Neural crest cell (in vitro differentiated cells): Measurements from ENCODE around the gene C13orf46. TPM values are rescaled to one million over a fixed set of nuclear protein-coding genes. Genes with fewer than 3 reads are reported as not detected.

Experiments used
- DNase-seq: peaks from one replicate; pipeline ENCODE4 v3.0.0; 2021; ENCODE audit warnings: low read depth, mixed read lengths, low spot score
- H3K27ac Mint-ChIP-seq: one replicate; pipeline ENCODE4 v1.8.0; 2021; ENCODE audit warnings: mild to moderate bottlenecking, mixed read lengths; ENCODE audit not compliant: unreplicated experiment
- H3K27me3 Mint-ChIP-seq: 2 replicates; pipeline ENCODE4 v1.8.0; 2021; ENCODE audit warnings: low read depth, mild to moderate bottlenecking, mixed read lengths
- H3K36me3 Mint-ChIP-seq: 2 replicates; pipeline ENCODE4 v1.8.0; 2021; ENCODE audit warnings: low read depth, mild to moderate bottlenecking, mixed read lengths
- H3K4me1 Mint-ChIP-seq: 2 replicates; pipeline ENCODE4 v1.8.0; 2021; ENCODE audit warnings: mixed read lengths
- H3K4me3 Mint-ChIP-seq: one replicate; pipeline ENCODE4 v1.8.0; 2021; ENCODE audit warnings: mild to moderate bottlenecking, mixed read lengths
- H3K9me3 Mint-ChIP-seq: 2 replicates; pipeline ENCODE4 v1.8.0; 2021; ENCODE audit warnings: mixed read lengths
- CTCF ChIP-seq: fragments of 200-600 bp; sonication (generic); conservative IDR thresholded peaks from 2 replicates; pipeline ENCODE4 v1.5.0; 2021; ENCODE audit warnings: antibody characterized with exemption, mild to moderate bottlenecking
- total RNA-seq: library from RNA; stranded (reverse); gene quantifications from 2 replicates; pipeline ENCODE4 v1.2.1, GENCODE V29; 2021

C13orf46 gene
- total RNA-seq, 1 donor from 2014 or later, result 1.9 TPM

- Mint-ChIP-seq H3K27ac (peak overlapping the region; percentile 91), H3K36me3 (peaks cover 2% of the 10 kb centered on the region), H3K9me3 (no peaks in the 10 kb centered on the region), H3K27me3 (no peaks in the 10 kb centered on the region), H3K4me1 (no peaks in the 10 kb centered on the region), H3K4me3 (no peak overlapping the region)
- no peak for TF ChIP-seq CTCF
- DNase-seq, result no peak
These were observed 24.2 kb upstream of the C13orf46 start for GRCh38 chr13:113997845-113998751.

- DNase-seq, result no peak
- no peaks in the 10 kb centered on the region for H3K4me1 Mint-ChIP-seq
- H3K4me3 Mint-ChIP-seq, result no peak overlapping the region
- peaks cover 9% of the 10 kb centered on the region for H3K36me3 Mint-ChIP-seq
- no peaks in the 10 kb centered on the region for H3K9me3 Mint-ChIP-seq
- H3K27ac Mint-ChIP-seq, result no peak overlapping the region
- H3K27me3 Mint-ChIP-seq, result no peaks in the 10 kb centered on the region
- TF ChIP-seq CTCF, result no peak
These were observed 23.3 kb upstream of the C13orf46 start for GRCh38 chr13:113996912-113997745.

DNA sequence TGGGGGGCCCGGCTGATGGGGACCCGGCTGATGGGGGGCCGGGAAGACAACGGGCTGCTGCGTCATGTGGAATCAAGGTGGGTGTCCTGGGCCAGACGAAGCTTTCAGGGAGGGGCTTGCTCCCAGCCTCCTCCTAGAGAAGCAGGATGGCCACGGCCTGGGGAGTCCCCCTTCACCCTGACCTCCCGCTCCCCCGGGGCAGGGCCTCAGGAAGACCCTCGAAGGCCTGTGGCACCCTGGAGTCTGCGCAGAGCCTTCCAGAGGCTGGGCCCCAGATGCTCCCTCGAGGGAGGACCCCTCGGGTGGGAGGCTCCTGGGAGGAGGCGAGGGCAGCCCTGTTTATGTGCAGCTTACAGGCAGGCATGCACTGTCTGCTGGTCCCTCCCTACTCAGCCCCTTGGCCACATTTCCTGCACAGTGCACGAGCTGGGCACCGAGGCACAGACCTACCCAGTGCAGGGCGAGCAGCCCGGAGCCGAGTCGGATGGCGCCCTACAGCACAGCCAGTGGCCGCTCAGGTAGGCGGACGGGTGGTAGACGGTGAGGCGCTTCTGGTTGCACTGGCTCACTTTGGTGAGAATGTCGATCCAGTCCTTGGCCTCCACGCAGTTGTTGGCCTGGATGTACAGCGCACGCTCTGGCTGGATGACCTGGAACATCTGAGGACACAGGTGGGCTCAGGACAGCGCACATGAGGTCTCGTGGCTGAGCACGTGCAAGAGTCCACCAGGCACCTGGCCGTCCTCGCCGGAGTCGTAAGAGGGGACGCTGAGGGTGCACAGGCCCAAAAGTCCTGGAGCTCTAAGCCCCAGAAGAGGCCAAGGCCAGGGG lies 22.4 kb upstream of the C13orf46 start:
- TF ChIP-seq CTCF, result no peak
- H3K4me3 Mint-ChIP-seq, result no peak overlapping the region
- peaks cover 2% of the 10 kb centered on the region for H3K9me3 Mint-ChIP-seq
- no peaks in the 10 kb centered on the region for H3K27me3 Mint-ChIP-seq
- H3K27ac Mint-ChIP-seq, result no peak overlapping the region
- H3K4me1 Mint-ChIP-seq, result no peaks in the 10 kb centered on the region
- H3K36me3 Mint-ChIP-seq, result peaks cover 14% of the 10 kb centered on the region
- no peak for DNase-seq

DNA sequence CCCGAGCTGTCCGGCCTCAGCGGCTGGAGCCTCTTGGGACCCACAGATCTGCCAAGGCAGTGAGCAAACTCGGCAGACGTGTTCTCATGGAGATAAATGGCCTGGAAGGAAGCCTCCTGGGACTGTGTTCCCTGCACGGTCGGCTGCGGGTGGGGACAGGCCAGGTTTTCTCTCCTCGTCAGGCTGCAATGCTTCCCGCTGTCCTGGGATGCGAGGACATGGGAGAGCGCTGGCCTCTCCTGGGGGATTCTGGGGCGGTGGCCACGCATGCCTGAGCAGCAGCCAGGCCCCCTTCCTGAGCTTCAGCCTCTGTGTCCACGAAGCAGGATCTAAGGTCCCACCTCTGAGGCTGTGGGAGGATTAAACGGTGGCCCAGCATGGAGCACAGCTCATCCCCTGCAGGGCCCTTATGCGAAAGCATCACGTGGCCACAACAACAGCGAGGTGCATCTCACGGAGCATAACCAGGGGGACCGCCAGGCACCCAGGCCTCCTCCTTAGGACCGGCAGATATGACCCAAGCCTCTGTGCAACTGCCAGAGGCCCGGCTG lies 21.2 kb upstream of the C13orf46 start:
- H3K27me3 Mint-ChIP-seq, result no peaks in the 10 kb centered on the region
- no peaks in the 10 kb centered on the region for H3K4me1 Mint-ChIP-seq
- no peak for TF ChIP-seq CTCF
- H3K9me3 Mint-ChIP-seq, result peaks cover 2% of the 10 kb centered on the region
- H3K27ac Mint-ChIP-seq, result no peak overlapping the region
- no peak overlapping the region for H3K4me3 Mint-ChIP-seq
- DNase-seq, result no peak
- H3K36me3 Mint-ChIP-seq, result peaks cover 19% of the 10 kb centered on the region
